ENCODE data around the gene SEZ6. TPM values are rescaled to one million over a fixed set of nuclear protein-coding genes. Genes with fewer than 3 reads are reported as not detected.

SEZ6 gene
- polyA plus RNA-seq, 2 of the 4 experiments (the other 2 are of a cell fraction): not detected

GRCh38 chr17:29004081-29004692 is 1.6 kb downstream of the SEZ6 start:
- H3K9me3 ChIP-seq: no peaks in the 10 kb centered on the region
- ChIA-PET POLR2A (no interaction called here), CTCF (interaction anchor here (0.6 to 2.8 kb wide), 7 partner anchors 14 to 212 kb away, joined by 3 to 6 read pairs (median 4); no protein-coding TSS in a partner anchor)
- H3K4me2 ChIP-seq: no peak overlapping the region
- no peak for ATAC-seq
- peak in 1 of 2 experiments; percentile 30 for DNase-seq (ENCODE audit: low read depth in 1 of 2, low spot score in 1 of 2)
- no peak for FAIRE-seq
- no peak overlapping the region for H3K4me3 ChIP-seq
- 29% methylated on average over 20 of the region's 20 CpGs for WGBS (ENCODE audit: missing lambda C conversion rate)
- peaks cover 31% of the 10 kb centered on the region for H3K4me1 ChIP-seq
- TF ChIP-seq POLR2A (IDR thresholded peaks at IDR 0.05; ENCODE audit: low read length): no peak
- no peak for TF ChIP-seq JUNB (IDR thresholded peaks at IDR 0.05)
- TF ChIP-seq, protein P1, sequence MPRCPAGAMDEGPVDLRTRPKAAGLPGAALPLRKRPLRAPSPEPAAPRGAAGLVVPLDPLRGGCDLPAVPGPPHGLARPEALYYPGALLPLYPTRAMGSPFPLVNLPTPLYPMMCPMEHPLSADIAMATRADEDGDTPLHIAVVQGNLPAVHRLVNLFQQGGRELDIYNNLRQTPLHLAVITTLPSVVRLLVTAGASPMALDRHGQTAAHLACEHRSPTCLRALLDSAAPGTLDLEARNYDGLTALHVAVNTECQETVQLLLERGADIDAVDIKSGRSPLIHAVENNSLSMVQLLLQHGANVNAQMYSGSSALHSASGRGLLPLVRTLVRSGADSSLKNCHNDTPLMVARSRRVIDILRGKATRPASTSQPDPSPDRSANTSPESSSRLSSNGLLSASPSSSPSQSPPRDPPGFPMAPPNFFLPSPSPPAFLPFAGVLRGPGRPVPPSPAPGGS (IDR thresholded peaks at IDR 0.05): no peak
- no peak for TF ChIP-seq RFX5 (IDR thresholded peaks at IDR 0.05)
- TF ChIP-seq FOSB (CRISPR knock-in tag; IDR thresholded peaks at IDR 0.05): no peak
- no peak for TF ChIP-seq HOXA7 (CRISPR knock-in tag; IDR thresholded peaks at IDR 0.05)
- no peak for TF ChIP-seq SREBF2 (IDR thresholded peaks at IDR 0.05)
- TF ChIP-seq REST (IDR thresholded peaks at IDR 0.05): peak; percentile 75
- no peak overlapping the region for H3K27ac ChIP-seq

GRCh38 chr17:29003289-29003688 is 2.5 kb downstream of the SEZ6 start:
- ChIA-PET POLR2A (no interaction called here), CTCF (interaction anchor here (1.4 to 3.5 kb wide), 5 partner anchors 13 to 113 kb away, joined by 3 to 15 read pairs (median 6); no protein-coding TSS in a partner anchor)
- DNase-seq (ENCODE audit: low read depth in 1 of 2, low spot score in 1 of 2) (no peak), ATAC-seq (no peak), FAIRE-seq (no peak)
- no peak overlapping the region for H3K4me3 ChIP-seq
- H3K9me3 ChIP-seq: no peaks in the 10 kb centered on the region
- WGBS (ENCODE audit: missing lambda C conversion rate): 17% methylated on average over 12 of the region's 12 CpGs
- peaks cover 27% of the 10 kb centered on the region for H3K4me1 ChIP-seq
- TF ChIP-seq MYC (IDR thresholded peaks at IDR 0.05; ENCODE audit: borderline replicate concordance, low read length) (no peak), NR3C1 (IDR thresholded peaks at IDR 0.05) (no peak), FOXS1 (CRISPR knock-in tag; IDR thresholded peaks at IDR 0.05) (no peak), ZFP36 (IDR thresholded peaks at IDR 0.05; ENCODE audit: borderline replicate concordance, partially characterized antibody) (no peak), TFCP2L1 (CRISPR knock-in tag; IDR thresholded peaks at IDR 0.05) (no peak), POLR2AphosphoS2 (conservative IDR thresholded peaks at IDR 0.05; ENCODE audit: low read length) (no peak), FOSB (CRISPR knock-in tag; IDR thresholded peaks at IDR 0.05) (no peak), JUNB (IDR thresholded peaks at IDR 0.05) (no peak), PBX3 (IDR thresholded peaks at IDR 0.05) (no peak), KDM1A (IDR thresholded peaks at IDR 0.05; ENCODE audit: low read depth) (no peak), SREBF2 (IDR thresholded peaks at IDR 0.05) (no peak), CBX8 (IDR thresholded peaks at IDR 0.05) (no peak), NFE2L2 (conservative IDR thresholded peaks at IDR 0.05; ENCODE audit: low read length) (no peak), KDM5A (IDR thresholded peaks at IDR 0.05) (no peak), ATOH8 (CRISPR knock-in tag; IDR thresholded peaks at IDR 0.05; ENCODE audit: low read depth) (no peak), NPAS2 (CRISPR knock-in tag; IDR thresholded peaks at IDR 0.05; ENCODE audit: borderline replicate concordance) (no peak), CHD4 (IDR thresholded peaks at IDR 0.05; ENCODE audit: borderline replicate concordance) (no peak), RCOR1 (IDR thresholded peaks at IDR 0.05; ENCODE audit: low read depth, low read length) (no peak)
- no peak overlapping the region for H3K27ac ChIP-seq
- no peak overlapping the region for H3K4me2 ChIP-seq
